NB4 (cell line): ENCODE results near the gene CLDND2.
A peak's percentile ranks its signal among the peaks of the same experiment; 100 is the strongest.

Source experiments
- DNase-seq: peaks from one replicate; pipeline ENCODE4 v3.0.0; 2010; ENCODE audit warnings: low read depth
- H3K4me3 ChIP-seq: one replicate; pipeline ENCODE4 v1.5.1; 2011; ENCODE audit warnings: mild to moderate bottlenecking, low read depth, low read length, moderate library complexity
- MYC ChIP-seq: IDR thresholded peaks from 2 replicates; pipeline ENCODE4 v1.6.1; 2011; ENCODE audit warnings: low read depth, low read length
- POLR2A ChIP-seq: IDR thresholded peaks from 2 replicates; pipeline ENCODE4 v1.6.1; 2011; ENCODE audit warnings: mild to moderate bottlenecking; ENCODE audit not compliant: insufficient read length; ENCODE audit errors: extremely low read depth
- TF ChIP-seq, protein P1 (sequence below): IDR thresholded peaks from 2 replicates; pipeline ENCODE4 v1.6.1; 2011; ENCODE audit warnings: low read depth, low read length
- TF ChIP-seq, protein P2 (sequence below): IDR thresholded peaks from one replicate; pipeline ENCODE4 v1.5.1; 2012; ENCODE audit warnings: low read depth, low read length

The CLDND2 gene

DNA sequence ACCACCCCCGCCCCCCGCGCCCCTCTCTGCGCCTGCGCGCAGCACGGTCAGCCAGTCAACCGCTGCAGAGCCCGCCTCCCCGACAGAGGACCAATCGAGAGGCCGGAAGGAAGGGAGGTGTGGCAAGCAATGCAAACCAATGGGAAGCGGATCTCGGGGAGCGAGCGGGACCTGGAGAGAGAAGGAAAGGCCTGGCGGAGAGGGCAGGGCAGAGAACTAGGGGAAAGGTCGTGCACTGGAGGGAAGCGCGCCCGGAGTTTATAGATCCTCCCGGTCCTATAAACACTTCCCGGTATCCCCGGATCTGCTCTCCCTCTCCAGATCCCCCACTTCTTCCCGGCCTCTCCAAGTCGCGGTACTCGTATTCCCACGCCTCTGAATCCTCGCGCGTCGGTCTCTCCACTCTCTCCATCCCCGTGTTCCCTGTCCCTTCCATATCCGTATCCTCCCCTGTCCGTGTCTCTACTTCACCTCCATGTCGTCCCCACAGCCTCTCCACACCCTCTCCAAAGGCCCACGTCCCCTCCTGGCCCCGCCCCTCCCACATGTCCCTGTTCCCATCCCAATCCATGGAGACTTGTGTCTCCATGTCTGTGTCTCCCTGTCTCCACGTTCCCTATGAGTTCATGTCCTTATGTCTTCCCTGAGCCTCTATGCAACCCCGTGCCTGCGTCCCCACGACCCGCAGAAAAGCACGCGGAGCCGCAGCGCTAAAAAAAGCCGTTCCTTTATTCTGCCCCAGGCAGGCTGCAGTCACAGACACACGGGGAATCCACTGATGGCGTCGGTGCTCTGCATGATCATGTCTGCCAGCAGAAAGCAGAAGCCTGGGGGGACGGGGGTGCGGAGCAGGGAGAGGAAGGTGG is 2.2 kb downstream of the CLDND2 start:
- H3K4me3 ChIP-seq: peak overlapping the region; percentile 87
- TF ChIP-seq, protein P1, sequence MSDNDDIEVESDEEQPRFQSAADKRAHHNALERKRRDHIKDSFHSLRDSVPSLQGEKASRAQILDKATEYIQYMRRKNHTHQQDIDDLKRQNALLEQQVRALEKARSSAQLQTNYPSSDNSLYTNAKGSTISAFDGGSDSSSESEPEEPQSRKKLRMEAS: no peak
- peak; percentile 85 for TF ChIP-seq POLR2A
- peak; percentile 49; the same call in 1 of the 2 replicates for TF ChIP-seq MYC
- TF ChIP-seq, protein P2, sequence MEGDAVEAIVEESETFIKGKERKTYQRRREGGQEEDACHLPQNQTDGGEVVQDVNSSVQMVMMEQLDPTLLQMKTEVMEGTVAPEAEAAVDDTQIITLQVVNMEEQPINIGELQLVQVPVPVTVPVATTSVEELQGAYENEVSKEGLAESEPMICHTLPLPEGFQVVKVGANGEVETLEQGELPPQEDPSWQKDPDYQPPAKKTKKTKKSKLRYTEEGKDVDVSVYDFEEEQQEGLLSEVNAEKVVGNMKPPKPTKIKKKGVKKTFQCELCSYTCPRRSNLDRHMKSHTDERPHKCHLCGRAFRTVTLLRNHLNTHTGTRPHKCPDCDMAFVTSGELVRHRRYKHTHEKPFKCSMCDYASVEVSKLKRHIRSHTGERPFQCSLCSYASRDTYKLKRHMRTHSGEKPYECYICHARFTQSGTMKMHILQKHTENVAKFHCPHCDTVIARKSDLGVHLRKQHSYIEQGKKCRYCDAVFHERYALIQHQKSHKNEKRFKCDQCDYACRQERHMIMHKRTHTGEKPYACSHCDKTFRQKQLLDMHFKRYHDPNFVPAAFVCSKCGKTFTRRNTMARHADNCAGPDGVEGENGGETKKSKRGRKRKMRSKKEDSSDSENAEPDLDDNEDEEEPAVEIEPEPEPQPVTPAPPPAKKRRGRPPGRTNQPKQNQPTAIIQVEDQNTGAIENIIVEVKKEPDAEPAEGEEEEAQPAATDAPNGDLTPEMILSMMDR: no peak
- peak; percentile 98 for DNase-seq

DNA sequence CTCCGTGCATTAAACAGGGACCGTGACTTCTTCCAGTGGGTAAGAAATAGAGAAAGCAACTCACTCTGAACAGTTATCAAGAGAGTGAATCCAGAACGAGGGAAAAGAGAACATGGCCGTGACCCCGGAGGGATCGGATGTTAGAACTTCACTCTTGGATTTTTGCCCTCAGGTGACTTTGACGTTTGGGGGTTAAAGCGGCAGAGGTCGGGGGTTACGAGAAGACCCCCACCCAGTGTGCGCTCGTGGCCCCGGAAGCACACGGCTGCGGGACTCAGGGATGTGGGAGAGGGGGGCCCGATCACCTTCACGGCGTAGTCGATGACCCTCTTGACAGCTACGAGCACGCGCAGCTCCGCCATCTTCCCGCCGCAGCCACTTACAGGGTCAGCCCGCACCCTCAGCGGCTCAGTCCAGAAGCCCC is 2.8 kb downstream of the CLDND2 start, which contains the start of gene ETFB:
TSS of gene ETFB (minus strand) at position 424 of the 424 bp plus-strand sequence. CDS start at position 362, 62 bp downstream.
- TF ChIP-seq, protein P1: peak; percentile 47; the same call in 1 of the 2 replicates
- TF ChIP-seq, protein P2: no peak
- TF ChIP-seq MYC (no peak), POLR2A (no peak)

DNA sequence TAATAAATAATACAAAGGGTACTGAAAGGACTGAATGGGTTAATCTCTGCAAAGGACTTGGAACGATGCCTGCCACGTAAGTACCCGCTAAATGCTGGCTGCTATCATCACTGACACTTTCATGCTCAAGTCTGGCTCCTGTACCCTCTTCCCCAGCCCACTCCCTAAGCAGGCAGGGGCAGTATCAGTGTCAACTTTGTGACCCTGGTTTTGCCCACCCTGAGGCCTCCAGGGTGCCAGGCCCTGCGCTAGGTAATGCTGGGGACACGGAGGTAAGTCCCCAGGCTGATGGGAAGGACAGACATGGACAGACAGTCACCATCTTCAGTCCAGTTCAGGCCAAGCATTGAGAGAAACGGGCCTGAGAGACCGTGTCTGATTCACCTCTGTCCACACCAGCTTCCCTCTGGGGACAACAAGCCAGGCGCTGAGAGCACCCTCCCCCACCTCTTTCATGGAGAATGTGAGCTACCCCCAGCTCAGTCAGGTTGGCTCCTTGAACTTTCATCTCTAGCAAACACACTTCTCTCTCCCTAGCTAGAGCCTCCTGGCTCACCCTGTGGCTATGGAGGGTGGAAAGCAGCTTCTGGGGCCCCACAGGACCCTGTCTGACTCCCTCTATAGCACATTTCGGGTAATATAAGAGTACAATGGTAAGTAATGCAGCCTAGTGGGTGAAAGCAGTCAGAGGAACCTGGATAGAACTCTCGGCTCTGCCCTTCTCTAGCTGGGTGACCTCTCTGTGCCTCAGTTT is 3.4 kb downstream of the CLDND2 start:
- DNase-seq: peak; percentile 64
- peak overlapping the region; percentile 73 for H3K4me3 ChIP-seq
- TF ChIP-seq, protein P2: no peak
- TF ChIP-seq, protein P1: no peak
- TF ChIP-seq POLR2A (no peak), MYC (no peak)

More for the DNA sequence above, 2.8 kb downstream of the CLDND2 start, which contains the start of gene ETFB:
- DNase-seq: no peak
- peak within 1 kb of the TSS; percentile 87 for H3K4me3 ChIP-seq

DNA sequence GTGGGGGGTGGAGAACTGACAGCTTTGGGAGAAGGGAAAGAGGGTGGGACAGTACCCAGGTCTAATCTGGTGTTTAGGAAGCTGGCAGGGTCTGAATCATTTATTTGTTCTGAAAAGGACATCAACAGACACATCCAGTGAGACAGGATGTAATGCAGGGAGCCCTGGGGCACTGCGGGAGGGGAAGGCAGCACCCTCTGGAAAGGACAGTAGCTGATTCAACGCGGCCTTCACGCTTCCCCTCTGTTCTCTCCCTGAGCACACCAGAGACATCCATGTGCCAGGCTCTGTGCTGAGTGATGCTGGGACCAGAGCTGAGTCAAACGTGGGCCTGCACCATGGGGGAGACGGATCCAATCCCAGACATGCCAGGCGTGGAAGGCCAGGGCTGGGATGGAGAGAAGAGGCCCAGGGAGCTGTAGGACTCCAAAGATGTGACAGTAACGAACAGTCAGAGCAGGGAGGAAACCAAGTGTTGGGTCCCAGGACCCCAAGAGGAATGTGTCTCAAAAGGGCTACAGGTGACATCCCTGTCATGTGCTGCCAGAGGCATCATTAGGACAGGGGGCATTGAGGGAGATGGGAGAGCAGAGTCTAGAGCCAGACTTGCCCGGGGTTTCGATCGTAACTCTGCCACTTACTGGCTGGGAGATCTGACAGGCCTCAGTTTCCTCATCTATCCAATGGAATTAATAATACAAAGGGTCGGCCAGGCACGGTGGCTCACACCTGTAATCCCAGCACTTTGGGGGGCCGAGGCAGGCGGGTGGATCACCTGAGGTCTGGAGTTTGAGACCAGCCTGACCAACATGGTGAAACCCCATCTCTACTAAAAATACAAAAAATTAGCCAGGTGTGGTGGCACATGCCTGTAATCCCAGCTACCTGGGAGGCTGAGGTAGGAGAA is 4.3 kb downstream of the CLDND2 start:
- H3K4me3 ChIP-seq: no peak overlapping the region
- no peak for DNase-seq
- no peak for TF ChIP-seq POLR2A
- TF ChIP-seq, protein P1: no peak

DNA sequence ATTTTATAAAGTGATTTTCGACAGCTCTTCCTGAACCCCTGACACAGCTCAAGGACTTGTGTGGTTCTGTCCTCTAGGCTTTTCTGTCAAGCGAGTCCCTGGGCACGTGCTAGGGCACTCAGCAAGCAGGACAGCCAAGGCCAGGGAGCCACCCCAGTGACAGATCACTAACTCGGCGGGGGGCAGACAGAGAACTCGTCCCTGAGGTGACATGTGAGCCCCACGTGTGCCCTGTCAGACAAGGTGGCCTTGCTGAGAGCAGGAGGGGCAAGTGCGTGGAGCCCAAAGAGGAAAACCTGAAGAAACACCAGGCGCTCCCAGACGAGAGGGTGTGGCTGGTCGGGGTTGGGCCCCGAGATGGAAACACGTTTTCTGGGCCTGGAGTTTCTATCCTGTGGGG is 7.6 kb downstream of the CLDND2 start:
- TF ChIP-seq, protein P2: no peak
- TF ChIP-seq POLR2A (no peak), MYC (no peak)
- TF ChIP-seq, protein P1: no peak
- H3K4me3 ChIP-seq: no peak overlapping the region
- DNase-seq: no peak
